ENCODE measurements around the gene GOLGA1.
"Not testable (repeated sequence)": the region's sequence is repeated elsewhere in the genome, so short reads cannot be mapped to it uniquely, and the experiment has no call there.

The GOLGA1 gene

GRCh38 chr9:124858330-124859046, 82.4 kb downstream of the GOLGA1 start:
- DNase-seq (ENCODE audit: low spot score) = no peak

GRCh38 chr9:124857533-124858162, 83.2 kb downstream of the GOLGA1 start:
- no peak for DNase-seq (ENCODE audit: low spot score)

- peak; percentile 76 for DNase-seq (ENCODE audit: low spot score)
These were observed 84.7 kb downstream of the GOLGA1 start for GRCh38 chr9:124855944-124856765.

GRCh38 chr9:124855566-124855943, 85.3 kb downstream of the GOLGA1 start:
- DNase-seq (ENCODE audit: low spot score) = no peak

GRCh38 chr9:124854822-124855221, 86.1 kb downstream of the GOLGA1 start:
- DNase-seq (ENCODE audit: low spot score) = no peak

GRCh38 chr9:124854161-124854560, 86.7 kb downstream of the GOLGA1 start:
- DNase-seq (ENCODE audit: low spot score) = no peak

- no peak for DNase-seq (ENCODE audit: low spot score)
These were observed 87.2 kb downstream of the GOLGA1 start for GRCh38 chr9:124853605-124854143.

- DNase-seq (ENCODE audit: low spot score) = peak; percentile 98
These were observed 87.9 kb downstream of the GOLGA1 start, which contains the start of gene WDR38 for GRCh38 chr9:124852829-124853531. TSS of gene WDR38 (plus strand) at chr9:124853460. CDS start at chr9:124853532, 72 bp downstream.

- no peak for DNase-seq (ENCODE audit: low spot score)
These were observed 88.6 kb downstream of the GOLGA1 start for GRCh38 chr9:124852121-124852828.

GRCh38 chr9:124849801-124850200, 91.1 kb downstream of the GOLGA1 start:
- no peak for DNase-seq (ENCODE audit: low spot score)

- DNase-seq (ENCODE audit: low spot score) = no peak
These were observed 93.9 kb downstream of the GOLGA1 start for GRCh38 chr9:124846969-124847368.

GRCh38 chr9:124846467-124846866, 94.4 kb downstream of the GOLGA1 start:
- not testable (repeated sequence) for DNase-seq (ENCODE audit: low spot score)

GRCh38 chr9:124844291-124844690, 96.6 kb downstream of the GOLGA1 start:
- DNase-seq (ENCODE audit: low spot score) = no peak

- no peak for DNase-seq (ENCODE audit: low spot score)
These were observed 97.3 kb downstream of the GOLGA1 start for GRCh38 chr9:124843456-124844034.

GRCh38 chr9:124841075-124841821, 99.6 kb downstream of the GOLGA1 start:
- no peak for DNase-seq (ENCODE audit: low spot score)

GRCh38 chr9:124840300-124840833, 100.5 kb downstream of the GOLGA1 start:
- DNase-seq (ENCODE audit: low spot score) = no peak

GRCh38 chr9:124839612-124840299, 101.1 kb downstream of the GOLGA1 start:
- DNase-seq (ENCODE audit: low spot score) = peak; percentile 78

- not testable (repeated sequence) for DNase-seq (ENCODE audit: low spot score)
These were observed 102.2 kb downstream of the GOLGA1 start for GRCh38 chr9:124838567-124839275.

Measured in HuH-7 (cell line).